ENCODE measurements around the gene AGFG1.

GRCh38 chr2:227568852-227569169 lies 96.9 kb downstream of the AGFG1 start:
- TF ChIP-seq CTCF (IDR thresholded peaks at IDR 0.05) (no peak), POLR2A (IDR thresholded peaks at IDR 0.05) (no peak)
